Common myeloid progenitor, CD34-positive (primary cell): ENCODE measurements around the gene UNC13D.

Source experiments
- CTCF ChIA-PET: fragments of 350-600 bp; sonication (Branson Sonifier 250); formaldehyde crosslinking; loops from one replicate; lab custom pipeline; 2021; ENCODE audit warnings: antibody characterized with exemption; lab: Charles Lee
- POLR2A ChIA-PET: fragments of 350-600 bp; sonication (Branson Sonifier 250); formaldehyde crosslinking; loops from one replicate; lab custom pipeline; 2021; ENCODE audit warnings: antibody characterized with exemption; lab: Charles Lee
- DNase-seq, 3 donors: peaks; one replicate each; pipeline versions ENCODE4 v3.0.0 to v3.0.0-alpha.2; 2013
- H3K27ac ChIP-seq, 2 experiments: 1 replicate in 1 of 2; 2 replicates in 1 of 2; pipeline ENCODE4 v1.7.0; 2013; ENCODE audit warnings: inconsistent platforms in 2 of 2, low read length in 2 of 2, mild to moderate bottlenecking in 2 of 2, low read depth in 1 of 2, moderate library complexity in 1 of 2; ENCODE audit not compliant: severe bottlenecking in 2 of 2, insufficient read depth in 1 of 2, poor library complexity in 1 of 2
- H3K27me3 ChIP-seq, 5 experiments: replicated peaks in 2 of 5; 1 replicate in 3 of 5; 2 replicates in 2 of 5; pipeline versions ENCODE4 v1.6.1 to v1.7.0; 2013; ENCODE audit warnings: low read length in 4 of 5, mild to moderate bottlenecking in 2 of 5, moderate library complexity in 2 of 5, inconsistent platforms in 1 of 5; ENCODE audit not compliant: insufficient read depth in 5 of 5, control insufficient read depth in 4 of 5
- H3K36me3 ChIP-seq, 4 experiments: 1 replicate in 2 of 4; 2 replicates in 2 of 4; pipeline versions ENCODE4 v1.6.1 to v1.7.0; 2013; ENCODE audit warnings: low read length in 3 of 4, control low read depth in 1 of 4, mild to moderate bottlenecking in 1 of 4; ENCODE audit not compliant: control insufficient read depth in 4 of 4, insufficient read depth in 4 of 4
- H3K4me1 ChIP-seq, 4 experiments: 1 replicate in 3 of 4; 2 replicates in 1 of 4; pipeline versions ENCODE4 v1.6.1 to v1.7.1; 2013; ENCODE audit warnings: low read length in 3 of 4, mild to moderate bottlenecking in 3 of 4, control low read depth in 1 of 4, inconsistent platforms in 1 of 4, moderate library complexity in 1 of 4; ENCODE audit not compliant: control insufficient read depth in 4 of 4, insufficient read depth in 4 of 4; ENCODE audit errors: control extremely low read depth in 1 of 4
- H3K4me3 ChIP-seq, 7 experiments: 1 replicate in 4 of 7; 2 replicates in 3 of 7; pipeline versions ENCODE4 v1.5.1 to v1.7.0; 2013; ENCODE audit warnings: mild to moderate bottlenecking in 7 of 7, low read length in 6 of 7, moderate library complexity in 6 of 7, inconsistent platforms in 2 of 7, low read depth in 2 of 7, control low read depth in 1 of 7; ENCODE audit not compliant: insufficient read depth in 4 of 7, control insufficient read depth in 1 of 7; ENCODE audit errors: extremely low read depth in 1 of 7
- H3K9me3 ChIP-seq, 5 experiments: 1 replicate in 4 of 5; 2 replicates in 1 of 5; pipeline versions ENCODE4 v1.6.1 to v1.7.1; 2013; ENCODE audit warnings: low read length in 4 of 5, mild to moderate bottlenecking in 2 of 5, inconsistent platforms in 1 of 5, low read depth in 1 of 5, moderate library complexity in 1 of 5; ENCODE audit not compliant: control insufficient read depth in 4 of 5, insufficient read depth in 2 of 5; ENCODE audit errors: control extremely low read depth in 1 of 5
- WGBS: methylation state at CpG from one replicate; pipeline ENCODE4 v1.1.5; 2013; ENCODE audit not compliant: insufficient coverage; 5-methylcytosine and 5-hydroxymethylcytosine counted together

Gene UNC13D

GRCh38 chr17:75835654-75835987 lies 8.6 kb downstream of the UNC13D start:
- Histone ChIP-seq H3K9me3 (no peaks in the 10 kb centered on the region), H3K27ac (no peak overlapping the region), H3K27me3 (no peaks in the 10 kb centered on the region), H3K4me3 (no peak overlapping the region), H3K4me1 (peaks cover 5 to 30% (median 26%) of the 10 kb centered on the region in 4 experiments), H3K36me3 (peaks cover 16 to 77% (median 66%) of the 10 kb centered on the region in 4 experiments)
- 98% methylated on average over 7 of the region's 9 CpGs for WGBS
- POLR2A ChIA-PET = no interaction called here
- no peak for DNase-seq
- CTCF ChIA-PET = interaction anchor here (1.1 to 13.1 kb wide), 5 partner anchors 9 to 45 kb away, joined by 3 to 174 read pairs (median 7); partner anchors contain the start of genes UNC13D and WBP2

GRCh38 chr17:75834928-75835653 lies 9.1 kb downstream of the UNC13D start:
- H3K27me3 ChIP-seq = no peaks in the 10 kb centered on the region
- peaks cover 5 to 30% (median 28%) of the 10 kb centered on the region in 4 experiments for H3K4me1 ChIP-seq
- no peak overlapping the region for H3K4me3 ChIP-seq
- H3K27ac ChIP-seq = no peak overlapping the region
- CTCF ChIA-PET = interaction anchor here (1.1 to 13.1 kb wide), 4 partner anchors 11 to 52 kb away, joined by 3 to 174 read pairs (median 5); partner anchors contain the start of gene UNC13D
- POLR2A ChIA-PET = interaction anchor here (1.1 to 3.8 kb wide), 2 partner anchors 9 to 52 kb away, joined by 3 to 22 read pairs; partner anchors contain the start of gene UNC13D
- no peak for DNase-seq
- H3K36me3 ChIP-seq = peaks cover 19 to 77% (median 66%) of the 10 kb centered on the region in 4 experiments
- no peaks in the 10 kb centered on the region for H3K9me3 ChIP-seq
- 93% methylated on average over 15 of the region's 24 CpGs for WGBS

GRCh38 chr17:75834279-75834920 lies 9.8 kb downstream of the UNC13D start:
- ChIA-PET CTCF (interaction anchor here (0.9 to 13.1 kb wide), 4 partner anchors 9 to 51 kb away, joined by 3 to 174 read pairs (median 5); partner anchors contain the start of gene UNC13D), POLR2A (interaction anchor here (1.1 to 3.8 kb wide), 2 partner anchors 10 to 51 kb away, joined by 3 to 22 read pairs; partner anchors contain the start of gene UNC13D)
- Histone ChIP-seq H3K9me3 (no peaks in the 10 kb centered on the region), H3K36me3 (peaks cover 19 to 77% (median 64%) of the 10 kb centered on the region in 4 experiments), H3K27me3 (no peaks in the 10 kb centered on the region), H3K4me1 (peaks cover 5 to 35% (median 28%) of the 10 kb centered on the region in 4 experiments), H3K4me3 (no peak overlapping the region), H3K27ac (peak overlapping the region in 1 of 2 experiments; percentile 22)
- WGBS = 94% methylated on average over 19 of the region's 25 CpGs
- no peak for DNase-seq

- peak in 2 of 3 donors; percentile 42 to 44 for DNase-seq
- Histone ChIP-seq H3K4me3 (peak overlapping the region in 2 of 7 experiments; percentile 45 to 59), H3K27me3 (no peaks in the 10 kb centered on the region), H3K27ac (peak overlapping the region; percentile 8 to 68), H3K36me3 (peaks cover 23 to 81% (median 65%) of the 10 kb centered on the region in 4 experiments), H3K4me1 (peaks cover 7 to 48% (median 41%) of the 10 kb centered on the region in 4 experiments), H3K9me3 (no peaks in the 10 kb centered on the region)
- ChIA-PET POLR2A (interaction anchor here (0.8 to 3.8 kb wide), 5 partner anchors 11 to 57 kb away, joined by 3 to 22 read pairs (median 5); partner anchors contain the start of genes UNC13D and WBP2), CTCF (interaction anchor here (1.0 to 13.1 kb wide), 5 partner anchors 13 to 95 kb away, joined by 3 to 174 read pairs (median 3); partner anchors contain the start of gene UNC13D)
- 31% methylated on average over 13 of the region's 20 CpGs for WGBS
Observed at GRCh38 chr17:75832652-75833400, 11.4 kb downstream of the UNC13D start.

- DNase-seq = peak in 2 of 3 donors; percentile 65 to 74
- peaks cover 25 to 83% (median 66%) of the 10 kb centered on the region in 4 experiments for H3K36me3 ChIP-seq
- no peaks in the 10 kb centered on the region for H3K27me3 ChIP-seq
- peak overlapping the region; percentile 8 to 68 for H3K27ac ChIP-seq
- H3K4me3 ChIP-seq = peak overlapping the region in 1 of 7 experiments; percentile 59
- peaks cover 7 to 51% (median 47%) of the 10 kb centered on the region in 4 experiments for H3K4me1 ChIP-seq
- 77% methylated on average over 9 of the region's 10 CpGs for WGBS
- ChIA-PET POLR2A (interaction anchor here (1.7 to 3.8 kb wide), 3 partner anchors 12 to 23 kb away, joined by 4 to 22 read pairs (median 7); partner anchors contain the start of genes UNC13D and WBP2), CTCF (interaction anchor here (1.0 to 13.1 kb wide), 6 partner anchors 14 to 95 kb away, joined by 3 to 174 read pairs (median 4); partner anchors contain the start of gene UNC13D)
- H3K9me3 ChIP-seq = no peaks in the 10 kb centered on the region
Observed at GRCh38 chr17:75832164-75832651, 12.0 kb downstream of the UNC13D start.

- no peak overlapping the region for H3K4me3 ChIP-seq
- no peak for DNase-seq
- peaks cover 7 to 60% (median 56%) of the 10 kb centered on the region in 4 experiments for H3K4me1 ChIP-seq
- WGBS = 100% methylated on average over 6 of the region's 15 CpGs
- POLR2A ChIA-PET = no interaction called here
- H3K36me3 ChIP-seq = peaks cover 22 to 84% (median 67%) of the 10 kb centered on the region in 4 experiments
- no peaks in the 10 kb centered on the region for H3K9me3 ChIP-seq
- peak overlapping the region in 1 of 2 experiments; percentile 14 for H3K27ac ChIP-seq
- no peaks in the 10 kb centered on the region for H3K27me3 ChIP-seq
- CTCF ChIA-PET = interaction anchor here (1.0 to 13.1 kb wide), 6 partner anchors 15 to 98 kb away, joined by 3 to 174 read pairs (median 14); partner anchors contain the start of genes GALK1 and UNC13D
Observed at GRCh38 chr17:75831032-75831571, 13.1 kb downstream of the UNC13D start.
